Body of pancreas (tissue), 4 donors: ENCODE data around the gene OXLD1. TPM values are rescaled to one million over a fixed set of nuclear protein-coding genes. Genes with fewer than 3 reads are reported as not detected.

Experiments used
- ATAC-seq: fragments of 150-250 bp; one replicate; pipeline ENCODE4 v1.9.1; 2016
- DNase-seq, 4 donors: peaks; one replicate each; pipeline ENCODE4 v3.0.0-alpha.2; 2019
- H3K27ac ChIP-seq, 4 donors: fragments of 200-600 bp; sonication (generic); 1 replicate in 3 of 4; 2 replicates in 1 of 4; pipeline versions ENCODE4 v1.5.1 to v1.6.1; 2016 to 2019; ENCODE audit warnings: mild to moderate bottlenecking in 1 of 4, mixed read lengths in 1 of 4, moderate library complexity in 1 of 4
- H3K27me3 ChIP-seq, 2 donors: fragments of 200-600 bp; sonication (generic); one replicate each; pipeline ENCODE4 v1.6.0; 2016; ENCODE audit warnings: mild to moderate bottlenecking in 1 of 2
- H3K36me3 ChIP-seq, 2 donors: fragments of 200-600 bp; sonication (generic); replicated peaks in 1 of 2; 2 replicates each; pipeline ENCODE4 v1.5.1; 2016; ENCODE audit warnings: low read depth in 2 of 2; ENCODE audit not compliant: insufficient read depth in 1 of 2
- H3K4me1 ChIP-seq: fragments of 200-600 bp; sonication (generic); one replicate; pipeline ENCODE4 v1.6.0; 2016
- H3K4me3 ChIP-seq, 2 donors: fragments of 200-600 bp; sonication (generic); 1 replicate in 1 of 2; 2 replicates in 1 of 2; pipeline ENCODE4 v1.5.1; 2016 to 2019
- H3K9me3 ChIP-seq, 3 donors: fragments of 200-600 bp; sonication (generic); 1 replicate in 2 of 3; 2 replicates in 1 of 3; pipeline ENCODE4 v1.5.1; 2016
- CTCF ChIP-seq, 7 experiments: fragments of 450-650 bp in 4 of 7; fragments of 200-600 bp in 3 of 7; sonication (generic) in 3 of 7; IDR thresholded peaks; one replicate each; pipeline ENCODE4 v1.5.1; 2016 to 2019; ENCODE audit warnings: antibody characterized with exemption in 7 of 7
- POLR2A ChIP-seq, 3 donors: fragments of 450-650 bp; IDR thresholded peaks; one replicate each; pipeline ENCODE4 v1.6.1; 2016; ENCODE audit warnings: antibody characterized with exemption in 3 of 3, mild to moderate bottlenecking in 2 of 3
- WGBS, 2 donors: methylation state at CpG; one replicate each; pipeline ENCODE4 v1.1.5; 2017; 5-methylcytosine and 5-hydroxymethylcytosine counted together
- intact Hi-C: fragments of 100-400 bp; cut with DNase I; formaldehyde crosslinking; loops from one replicate; pipeline ENCODE4 v1.15.1; 2023
- total RNA-seq, 2 donors: library from RNA; depleted of rRNA; stranded (reverse); fragments of >200 nt; gene quantifications; one replicate each; pipeline ENCODE4 v1.1.0, GENCODE V29; 2016

The OXLD1 gene
- total RNA-seq = 10 to 100 TPM; 18.1 to 23.3 TPM

- peak; percentile 98 for ATAC-seq
- intact Hi-C loops = no loop called here
- H3K27me3 ChIP-seq = no peaks in the 10 kb centered on the region
- H3K36me3 ChIP-seq = peaks cover 0 to 6% of the 10 kb centered on the region in 2 donors
- no peaks in the 10 kb centered on the region for H3K9me3 ChIP-seq
- peak; percentile 76 to 88 (median 88) for TF ChIP-seq POLR2A (IDR thresholded peaks at IDR 0.05)
- TF ChIP-seq CTCF (IDR thresholded peaks at IDR 0.05) = no peak
- 0% methylated on average over 2 to 89 of the region's 96 CpGs for WGBS, 2 donors
- H3K4me1 ChIP-seq = peaks cover 19% of the 10 kb centered on the region
- peak within 1 kb of the TSS; percentile 75 to 80 for H3K4me3 ChIP-seq
- peak within 1 kb of the TSS; percentile 63 to 88 (median 79) for H3K27ac ChIP-seq
- DNase-seq = peak; percentile 95 to 97 (median 96)
Observed at GRCh38 chr17:81666342-81667191, at the start of gene OXLD1, which contains the start of gene CCDC137. OXLD1 (minus strand) TSS chr17:81666605; CDS start chr17:81666577, 28 bp downstream. CCDC137 (plus strand) TSS chr17:81666737; CDS start chr17:81666767, 30 bp downstream.

- 87% methylated on average over 6 to 27 of the region's 32 CpGs for WGBS, 2 donors
- ATAC-seq (no peak), DNase-seq (no peak)
- Histone ChIP-seq H3K9me3 (no peaks in the 10 kb centered on the region), H3K4me1 (peaks cover 48% of the 10 kb centered on the region), H3K27me3 (no peaks in the 10 kb centered on the region), H3K36me3 (peaks cover 0 to 3% of the 10 kb centered on the region in 2 donors), H3K27ac (no peak overlapping the region), H3K4me3 (no peak overlapping the region)
- intact Hi-C loops = no loop called here
- no peak for TF ChIP-seq CTCF (IDR thresholded peaks at IDR 0.05)
- no peak for TF ChIP-seq POLR2A (IDR thresholded peaks at IDR 0.05)
Observed at GRCh38 chr17:81715107-81715871, 48.9 kb upstream of the OXLD1 start.

DNA sequence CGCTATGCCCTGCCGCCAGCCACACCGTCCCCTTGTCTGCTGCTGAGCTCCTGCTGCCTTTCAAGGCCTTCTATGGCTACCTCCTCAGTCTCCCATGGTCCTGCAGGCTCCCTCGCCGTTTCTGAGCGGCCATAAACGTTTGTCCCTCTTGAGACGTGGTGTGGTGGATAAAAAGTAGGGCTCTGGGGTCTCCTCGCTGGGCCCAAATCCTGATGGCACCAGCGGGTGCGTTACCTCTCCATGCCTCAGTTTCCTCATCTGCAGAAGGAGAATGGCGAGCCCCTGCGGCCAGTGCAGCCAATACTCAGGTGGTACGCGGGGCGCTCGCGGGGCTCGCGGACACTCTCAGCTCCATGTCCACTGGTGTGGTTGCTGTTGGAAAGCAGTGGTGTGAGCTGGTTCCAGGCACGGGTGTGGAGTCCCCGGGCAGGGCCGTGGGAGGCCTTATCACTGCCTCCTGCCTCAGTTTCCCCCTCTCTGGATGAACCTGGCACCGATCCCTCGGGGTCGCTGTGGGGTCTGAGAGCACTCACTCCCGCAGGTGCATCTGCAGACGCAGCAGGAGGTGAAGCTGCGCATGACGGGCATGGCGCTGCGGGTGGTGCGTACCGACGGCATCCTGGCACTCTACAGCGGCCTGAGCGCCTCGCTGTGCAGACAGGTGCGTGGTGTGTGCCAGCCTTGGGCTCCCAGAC lies 48.2 kb upstream of the OXLD1 start:
- 83 to 86% methylated on average over 23 to 39 of the region's 39 CpGs for WGBS, 2 donors
- no peaks in the 10 kb centered on the region for H3K9me3 ChIP-seq
- H3K27ac ChIP-seq = peak overlapping the region; percentile 68 to 95 (median 92)
- H3K4me3 ChIP-seq = no peak overlapping the region
- ATAC-seq (no peak), DNase-seq (no peak)
- no peaks in the 10 kb centered on the region for H3K27me3 ChIP-seq
- H3K36me3 ChIP-seq = peaks cover 0 to 3% of the 10 kb centered on the region in 2 donors
- TF ChIP-seq CTCF (IDR thresholded peaks at IDR 0.05) (no peak), POLR2A (IDR thresholded peaks at IDR 0.05) (no peak)
- peaks cover 54% of the 10 kb centered on the region for H3K4me1 ChIP-seq
- intact Hi-C loops = no loop called here

DNA sequence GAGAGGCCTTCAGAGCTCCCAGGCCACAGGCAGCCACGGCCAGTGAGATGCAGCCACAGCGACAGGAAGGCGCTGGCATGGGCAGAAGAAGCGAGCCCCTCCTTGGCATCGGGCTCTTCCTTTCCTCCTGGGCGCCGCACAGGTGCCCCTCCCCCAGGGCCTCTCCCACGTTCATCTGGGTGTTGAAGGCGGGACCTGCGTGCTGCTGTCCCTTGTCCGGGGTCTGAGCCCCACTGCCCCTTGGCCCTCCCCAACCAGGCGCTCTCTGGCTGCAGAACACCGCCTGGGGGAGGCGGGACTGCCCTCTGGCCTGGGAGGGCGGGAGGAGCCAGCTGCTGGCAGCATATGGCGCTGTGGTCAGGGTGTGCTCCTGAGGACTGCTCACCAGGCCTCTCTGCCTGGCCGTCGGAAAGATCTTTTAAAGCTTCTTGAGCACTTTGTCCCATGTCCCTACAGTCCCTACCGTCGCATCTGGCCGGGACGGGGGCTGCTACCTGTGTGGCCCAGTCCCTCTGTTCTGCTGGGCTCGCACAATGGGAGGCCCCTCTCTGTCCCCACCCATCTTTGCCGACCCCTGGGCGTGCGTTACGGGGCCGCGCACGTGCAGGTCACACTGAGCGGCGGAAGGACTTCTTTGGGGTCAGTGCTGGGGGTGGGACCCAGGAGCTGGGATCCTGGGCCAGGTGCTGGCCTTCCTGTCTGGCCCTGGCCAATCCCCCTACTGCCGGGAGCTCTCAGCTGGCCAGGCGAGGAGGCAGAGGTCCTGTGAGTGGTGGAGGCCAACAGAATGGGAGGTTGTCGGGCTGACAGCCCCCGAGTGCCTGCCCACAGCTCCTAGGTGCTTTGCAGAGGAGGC lies 47.4 kb upstream of the OXLD1 start:
- H3K36me3 ChIP-seq = peaks cover 0 to 3% of the 10 kb centered on the region in 2 donors
- H3K9me3 ChIP-seq = no peaks in the 10 kb centered on the region
- H3K4me3 ChIP-seq = peak overlapping the region; percentile 20 to 58
- peak; percentile 53 to 71 (median 64) for DNase-seq
- peak overlapping the region; percentile 68 to 95 (median 92) for H3K27ac ChIP-seq
- peaks cover 54% of the 10 kb centered on the region for H3K4me1 ChIP-seq
- ATAC-seq = peak; percentile 12
- 29% methylated on average over 17 to 36 of the region's 36 CpGs for WGBS, 2 donors
- peak in 1 of 7 experiments; percentile 2 for TF ChIP-seq CTCF (IDR thresholded peaks at IDR 0.05)
- no peak for TF ChIP-seq POLR2A (IDR thresholded peaks at IDR 0.05)
- no peaks in the 10 kb centered on the region for H3K27me3 ChIP-seq
- intact Hi-C loops = no loop called here
